ENCODE results near the gene MEIOSIN.

The MEIOSIN gene

GRCh38 chr19:45804959-45805230 is 71.7 kb downstream of the MEIOSIN start:
- H3K4me3 ChIP-seq (ENCODE audit: extremely low read depth, insufficient read depth, low read length, poor library complexity, severe bottlenecking): no peak overlapping the region

GRCh38 chr19:45805719-45806118 is 72.5 kb downstream of the MEIOSIN start:
- H3K27ac ChIP-seq (ENCODE audit: low read depth, low read length, severe bottlenecking): no peak overlapping the region

More at GRCh38 chr19:45804959-45805230, 71.7 kb downstream of the MEIOSIN start:
- Histone ChIP-seq H3K4me1 (ENCODE audit: control insufficient read depth, insufficient read depth, low read length, poor library complexity, severe bottlenecking) (peaks cover 9% of the 10 kb centered on the region), H3K36me3 (ENCODE audit: control insufficient read depth, insufficient read depth, low read length) (no peaks in the 10 kb centered on the region), H3K27ac (ENCODE audit: low read depth, low read length, severe bottlenecking) (no peak overlapping the region), H3K9me3 (ENCODE audit: control insufficient read depth, low read length) (no peaks in the 10 kb centered on the region)
- 89 to 90% methylated on average over 3 to 6 of the region's 8 CpGs for WGBS, 2 experiments (ENCODE audit: insufficient coverage in 2 of 2)

GRCh38 chr19:45809643-45810159 is 76.5 kb downstream of the MEIOSIN start:
- Histone ChIP-seq H3K4me3 (ENCODE audit: extremely low read depth, insufficient read depth, low read length, poor library complexity, severe bottlenecking) (no peak overlapping the region), H3K36me3 (ENCODE audit: control insufficient read depth, insufficient read depth, low read length) (peaks cover 4% of the 10 kb centered on the region), H3K9me3 (ENCODE audit: control insufficient read depth, low read length) (no peaks in the 10 kb centered on the region), H3K4me1 (ENCODE audit: control insufficient read depth, insufficient read depth, low read length, poor library complexity, severe bottlenecking) (peaks cover 6% of the 10 kb centered on the region), H3K27ac (ENCODE audit: low read depth, low read length, severe bottlenecking) (peak overlapping the region; percentile 86)
- 49 to 60% methylated on average over 4 of the region's 7 CpGs for WGBS, 2 experiments (ENCODE audit: insufficient coverage in 2 of 2)

More at GRCh38 chr19:45805719-45806118, 72.5 kb downstream of the MEIOSIN start:
- Histone ChIP-seq H3K4me1 (ENCODE audit: control insufficient read depth, insufficient read depth, low read length, poor library complexity, severe bottlenecking) (peaks cover 6% of the 10 kb centered on the region), H3K9me3 (ENCODE audit: control insufficient read depth, low read length) (no peaks in the 10 kb centered on the region), H3K4me3 (ENCODE audit: extremely low read depth, insufficient read depth, low read length, poor library complexity, severe bottlenecking) (no peak overlapping the region), H3K36me3 (ENCODE audit: control insufficient read depth, insufficient read depth, low read length) (no peaks in the 10 kb centered on the region)

GRCh38 chr19:45812297-45812696 is 79.1 kb downstream of the MEIOSIN start:
- Histone ChIP-seq H3K4me1 (ENCODE audit: control insufficient read depth, insufficient read depth, low read length, poor library complexity, severe bottlenecking) (peaks cover 18% of the 10 kb centered on the region), H3K4me3 (ENCODE audit: extremely low read depth, insufficient read depth, low read length, poor library complexity, severe bottlenecking) (no peak overlapping the region), H3K9me3 (ENCODE audit: control insufficient read depth, low read length) (no peaks in the 10 kb centered on the region), H3K36me3 (ENCODE audit: control insufficient read depth, insufficient read depth, low read length) (peaks cover 4% of the 10 kb centered on the region), H3K27ac (ENCODE audit: low read depth, low read length, severe bottlenecking) (no peak overlapping the region)
- 94 to 97% methylated on average over 6 of the region's 6 CpGs for WGBS, 2 experiments (ENCODE audit: insufficient coverage in 2 of 2)
